ENCODE data around the gene AZU1.

DNA sequence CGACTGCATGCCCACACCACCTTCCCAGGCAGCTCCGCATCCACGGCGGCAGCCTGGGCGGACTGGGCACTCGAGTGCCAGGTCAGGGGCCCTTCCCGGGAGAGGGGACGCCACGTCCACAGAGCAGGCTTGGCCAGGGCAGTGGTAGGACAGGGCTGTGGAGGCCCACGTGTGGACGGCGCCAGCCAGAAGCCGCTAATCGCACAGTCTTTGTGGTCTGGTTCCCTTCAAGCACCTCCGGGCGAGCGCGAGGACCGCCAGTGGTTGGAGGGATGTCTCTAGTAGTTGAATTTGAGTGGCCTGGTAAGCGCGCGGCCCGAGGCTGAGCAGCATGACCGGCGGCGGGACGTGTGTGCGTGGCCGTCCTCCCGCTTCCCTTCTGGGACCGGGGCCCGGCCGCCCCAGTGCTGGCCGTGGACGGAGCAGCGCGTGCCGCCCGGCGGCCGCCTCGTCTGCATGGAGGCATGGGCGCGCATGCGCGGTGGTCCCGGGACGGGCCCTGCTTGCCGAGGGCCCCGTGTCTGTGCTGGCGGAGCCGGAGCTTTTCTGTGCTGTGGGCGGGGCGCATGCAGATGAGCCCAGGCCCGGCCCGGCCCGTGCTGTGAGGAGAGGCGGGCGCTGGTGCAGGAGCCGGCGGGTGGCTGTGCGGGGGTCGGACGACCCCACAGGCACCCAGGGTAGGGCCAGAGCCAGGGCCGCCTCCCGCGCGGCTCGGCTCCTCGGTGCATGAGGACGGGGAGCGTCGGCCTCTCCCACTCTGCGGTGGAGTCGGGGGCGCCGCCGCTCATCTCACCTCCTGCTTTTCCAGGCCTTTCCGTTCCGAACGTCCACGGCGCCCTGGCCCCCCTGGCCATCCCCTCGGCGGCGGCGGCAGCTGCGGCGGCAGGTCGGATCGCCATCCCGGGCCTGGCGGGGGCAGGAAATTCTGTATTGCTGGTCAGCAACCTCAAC is 21.8 kb upstream of the AZU1 start:
- TF ChIP-seq, protein P1, sequence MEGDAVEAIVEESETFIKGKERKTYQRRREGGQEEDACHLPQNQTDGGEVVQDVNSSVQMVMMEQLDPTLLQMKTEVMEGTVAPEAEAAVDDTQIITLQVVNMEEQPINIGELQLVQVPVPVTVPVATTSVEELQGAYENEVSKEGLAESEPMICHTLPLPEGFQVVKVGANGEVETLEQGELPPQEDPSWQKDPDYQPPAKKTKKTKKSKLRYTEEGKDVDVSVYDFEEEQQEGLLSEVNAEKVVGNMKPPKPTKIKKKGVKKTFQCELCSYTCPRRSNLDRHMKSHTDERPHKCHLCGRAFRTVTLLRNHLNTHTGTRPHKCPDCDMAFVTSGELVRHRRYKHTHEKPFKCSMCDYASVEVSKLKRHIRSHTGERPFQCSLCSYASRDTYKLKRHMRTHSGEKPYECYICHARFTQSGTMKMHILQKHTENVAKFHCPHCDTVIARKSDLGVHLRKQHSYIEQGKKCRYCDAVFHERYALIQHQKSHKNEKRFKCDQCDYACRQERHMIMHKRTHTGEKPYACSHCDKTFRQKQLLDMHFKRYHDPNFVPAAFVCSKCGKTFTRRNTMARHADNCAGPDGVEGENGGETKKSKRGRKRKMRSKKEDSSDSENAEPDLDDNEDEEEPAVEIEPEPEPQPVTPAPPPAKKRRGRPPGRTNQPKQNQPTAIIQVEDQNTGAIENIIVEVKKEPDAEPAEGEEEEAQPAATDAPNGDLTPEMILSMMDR (IDR thresholded peaks at IDR 0.05 in 4 of 5, conservative IDR thresholded peaks at IDR 0.05 in 1 of 5), result no peak
- no peak for TF ChIP-seq POLR2A (IDR thresholded peaks at IDR 0.05)

All from gastrocnemius medialis (tissue), 4 donors.